Heart right ventricle (tissue), 16 donors: ENCODE results near the gene TGFB2. TPM values are rescaled to one million over a fixed set of nuclear protein-coding genes. Genes with fewer than 3 reads are reported as not detected.

Experiments used
- ATAC-seq, 8 donors: fragments of 200-7000 bp; cut with Tn5 transposase; one replicate each; pipeline ENCODE4 v1.9.1; 2020; ENCODE audit warnings: mild to moderate bottlenecking in 8 of 8, moderate library complexity in 8 of 8, moderate number of reproducible peaks in 1 of 8
- DNase-seq, 2 donors: peaks; one replicate each; pipeline ENCODE4 v3.0.0-alpha.2; 2020
- H3K27ac ChIP-seq, 10 donors: fragments of 200-600 bp; sonication (generic) in 2 of 10; one replicate each; pipeline versions ENCODE4 v1.5.0 to v1.8.0; 2020 to 2022; ENCODE audit warnings: mild to moderate bottlenecking in 3 of 10
- H3K27me3 ChIP-seq, 7 donors: fragments of 200-600 bp; one replicate each; pipeline ENCODE4 v1.8.0; 2021 to 2022; ENCODE audit warnings: mild to moderate bottlenecking in 2 of 7
- H3K36me3 ChIP-seq, 9 donors: fragments of 200-600 bp; sonication (generic) in 1 of 9; one replicate each; pipeline versions ENCODE4 v1.5.0 to v1.8.0; 2020 to 2022; ENCODE audit warnings: mild to moderate bottlenecking in 2 of 9
- H3K4me1 ChIP-seq, 9 donors: fragments of 200-600 bp; sonication (generic) in 1 of 9; one replicate each; pipeline versions ENCODE4 v1.5.0 to v1.8.0; 2020 to 2022; ENCODE audit warnings: mild to moderate bottlenecking in 4 of 9
- H3K4me3 ChIP-seq, 10 donors: fragments of 200-600 bp; sonication (generic) in 2 of 10; one replicate each; pipeline versions ENCODE4 v1.5.0 to v1.8.0; 2020 to 2022; ENCODE audit warnings: mild to moderate bottlenecking in 7 of 10, moderate library complexity in 2 of 10
- H3K9me3 ChIP-seq, 11 donors: fragments of 200-600 bp in 10 of 11; sonication (generic) in 2 of 11; one replicate each; pipeline versions ENCODE4 v1.5.0 to v1.8.0; 2013 to 2022; ENCODE audit warnings: mild to moderate bottlenecking in 2 of 11, control low read depth in 1 of 11, moderate library complexity in 1 of 11
- WGBS, 2 donors: extraction: QIAGEN DNeasy Blood & Tissue Kit; methylation state at CpG; one replicate each; pipeline ENCODE4 v1.1.7; 2013; ENCODE audit warnings: inconsistent platforms in 1 of 2; 5-methylcytosine and 5-hydroxymethylcytosine counted together
- intact Hi-C, 10 donors: fragments of 100-400 bp; cut with DNase I; formaldehyde crosslinking; loops; one replicate each; pipeline versions ENCODE4 v1.11.1 to v1.14.2; 2022
- polyA plus RNA-seq, 2 donors: library from polyadenylated mRNA; stranded (reverse); fragments of 200-250 nt; gene quantifications; one replicate each; pipeline ENCODE4 v1.2.3, GENCODE V29; 2013
- total RNA-seq, 10 donors: library from RNA; stranded (reverse); fragmentation: NEBNext Ultra II Directional in 3 of 10; extraction: Animal tissue kit (Norgen Biotek cat#: 25700) in 3 of 10; gene quantifications; one replicate each; pipeline versions ENCODE4 v1.2.1 to v1.2.4, GENCODE V29; 2021 to 2023
- TF ChIP-seq, protein P1 (sequence below), 9 donors: fragments of 200-600 bp; sonication (generic) in 2 of 9; IDR thresholded peaks; one replicate each; pipeline versions ENCODE4 v1.5.0 to v1.8.0; 2021 to 2022; ENCODE audit warnings: antibody characterized with exemption in 9 of 9, mild to moderate bottlenecking in 5 of 9, moderate library complexity in 1 of 9
- donor health status: Arrhythmogenic right ventricular cardiomyopathy.
- donor health status: ischemic (EF 13 %, LVEDD 7.1; RV severe dilation, severe dysfunction).
- donor health status: healthy with polysubstance abuse.
- donor health status: DM: no; HTN: yes; CAD: no.
- donor health status: DM: no; HTN: no; CAD: no.
- donor health status: ischemic (EF 25% LVEDD 6.9; RV normal size, moderate dysfunction).
- donor health status: ischemic (EF 25% LVEDD 5.7; RV mildly dilated, moderate dysfunction).
- donor health status: healthy.
- donor health status: DM: yes; HTN: yes; CAD: no.
- donor health status: Ischemic cardiomyopathy.
- donor health status: ischemic (EF 35%, LVEDD 5.7; RV mildly dilated, moderate dysfunction).
- donor health status: nonischemic (EF 11% LVEDD 7.7; RV severe dilation, severe dysfunction).
- donor health status: DM: yes; HTN: yes; CAD: no.
- donor health status: PGD.
- donor health status: ischemic (EF 29% LVEDD 5.4; RV normal size, mild dysfunction).
- donor health status: nonischemic (EF 23%, LVEDD 6.1; RV moderate dilation, normal function).

Gene TGFB2
- total and polyA plus RNA-seq, 12 donors = 0.51 to 63.3 (median 4.8) TPM

DNA sequence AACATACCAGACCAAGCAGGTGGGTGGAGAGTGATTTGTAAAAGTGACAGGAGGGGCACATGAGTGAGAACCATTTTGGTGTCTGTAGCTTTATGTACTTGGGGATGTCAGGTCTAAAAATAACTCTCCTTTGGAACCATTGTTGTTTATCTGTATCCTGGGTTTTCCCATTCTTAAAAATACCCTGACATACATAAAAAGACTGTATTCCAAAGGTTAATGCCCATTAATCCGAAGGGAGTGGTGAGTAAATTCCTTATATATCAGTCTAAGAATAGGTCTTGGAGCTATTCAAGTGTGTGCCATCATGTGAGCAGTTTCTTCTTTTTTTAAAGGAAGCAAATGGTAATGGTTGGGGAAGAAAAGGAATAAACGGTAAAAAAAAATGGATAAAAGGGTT is 117.5 kb downstream of the TGFB2 start:
- Histone ChIP-seq H3K4me3 (peak overlapping the region in 1 of 10 donors; percentile 1), H3K27me3 (no peaks in the 10 kb centered on the region), H3K4me1 (peaks cover 14 to 71% (median 60%) of the 10 kb centered on the region in 9 donors)

GRCh38 chr1:218463194-218464156 is 118.3 kb downstream of the TGFB2 start:
- H3K4me1 ChIP-seq = peaks cover 14 to 79% (median 66%) of the 10 kb centered on the region in 9 donors
- 44 to 63% methylated on average over 14 of the region's 14 CpGs for WGBS, 2 donors
- H3K4me3 ChIP-seq = peak overlapping the region in 5 of 10 donors; percentile 1 to 27 (median 18)
- TF ChIP-seq, protein P1, sequence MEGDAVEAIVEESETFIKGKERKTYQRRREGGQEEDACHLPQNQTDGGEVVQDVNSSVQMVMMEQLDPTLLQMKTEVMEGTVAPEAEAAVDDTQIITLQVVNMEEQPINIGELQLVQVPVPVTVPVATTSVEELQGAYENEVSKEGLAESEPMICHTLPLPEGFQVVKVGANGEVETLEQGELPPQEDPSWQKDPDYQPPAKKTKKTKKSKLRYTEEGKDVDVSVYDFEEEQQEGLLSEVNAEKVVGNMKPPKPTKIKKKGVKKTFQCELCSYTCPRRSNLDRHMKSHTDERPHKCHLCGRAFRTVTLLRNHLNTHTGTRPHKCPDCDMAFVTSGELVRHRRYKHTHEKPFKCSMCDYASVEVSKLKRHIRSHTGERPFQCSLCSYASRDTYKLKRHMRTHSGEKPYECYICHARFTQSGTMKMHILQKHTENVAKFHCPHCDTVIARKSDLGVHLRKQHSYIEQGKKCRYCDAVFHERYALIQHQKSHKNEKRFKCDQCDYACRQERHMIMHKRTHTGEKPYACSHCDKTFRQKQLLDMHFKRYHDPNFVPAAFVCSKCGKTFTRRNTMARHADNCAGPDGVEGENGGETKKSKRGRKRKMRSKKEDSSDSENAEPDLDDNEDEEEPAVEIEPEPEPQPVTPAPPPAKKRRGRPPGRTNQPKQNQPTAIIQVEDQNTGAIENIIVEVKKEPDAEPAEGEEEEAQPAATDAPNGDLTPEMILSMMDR (IDR thresholded peaks at IDR 0.05) = no peak
- H3K27me3 ChIP-seq = no peaks in the 10 kb centered on the region
- H3K9me3 ChIP-seq = no peaks in the 10 kb centered on the region
- ATAC-seq = peak; percentile 36 to 80 (median 62)
- intact Hi-C loops = loop anchor here in 4 of 10 donors (5.0 to 10.0 kb wide), 4 partner anchors 109 to 711 kb away; partner anchors contain the start of genes TGFB2 (in 3 of the 4) and LYPLAL1 (in 1 of the 4)
- H3K36me3 ChIP-seq = no peaks in the 10 kb centered on the region
- DNase-seq = peak; percentile 55 to 56
- H3K27ac ChIP-seq = peak overlapping the region; percentile 44 to 93 (median 82)

More for the DNA sequence above, 117.5 kb downstream of the TGFB2 start:
- ATAC-seq = no peak
- TF ChIP-seq, protein P1 (IDR thresholded peaks at IDR 0.05) = no peak
- peak overlapping the region; percentile 44 to 93 (median 82) for H3K27ac ChIP-seq
- intact Hi-C loops = loop anchor here in 4 of 10 donors (5.0 to 10.0 kb wide), 4 partner anchors 108 to 712 kb away; partner anchors contain the start of genes TGFB2 (in 3 of the 4) and LYPLAL1 (in 1 of the 4)
- no peak for DNase-seq
- WGBS, 2 donors = 23 to 26% methylated on average over 2 of the region's 2 CpGs
- H3K36me3 ChIP-seq = no peaks in the 10 kb centered on the region
- no peaks in the 10 kb centered on the region for H3K9me3 ChIP-seq

- DNase-seq = no peak
- H3K27ac ChIP-seq = peak overlapping the region in 5 of 10 donors; percentile 81 to 93 (median 83)
- peaks cover 12 to 75% (median 56%) of the 10 kb centered on the region in 9 donors for H3K4me1 ChIP-seq
Measured at GRCh38 chr1:218464871-218465270, 119.7 kb downstream of the TGFB2 start.

More at GRCh38 chr1:218464871-218465270, 119.7 kb downstream of the TGFB2 start:
- ATAC-seq = no peak
- H3K27me3 ChIP-seq = no peaks in the 10 kb centered on the region
- TF ChIP-seq, protein P1 (IDR thresholded peaks at IDR 0.05) = no peak
- 98 to 100% methylated on average over 2 of the region's 2 CpGs for WGBS, 2 donors
- H3K4me3 ChIP-seq = no peak overlapping the region
- H3K36me3 ChIP-seq = no peaks in the 10 kb centered on the region
- intact Hi-C loops = loop anchor here in 4 of 10 donors (5.0 to 10.0 kb wide), 4 partner anchors 110 to 710 kb away; partner anchors contain the start of genes TGFB2 (in 3 of the 4) and LYPLAL1 (in 1 of the 4)
- no peaks in the 10 kb centered on the region for H3K9me3 ChIP-seq
